Panc1 (cell line): ENCODE data around the gene NFIB. TPM values are rescaled to one million over a fixed set of nuclear protein-coding genes. Genes with fewer than 3 reads are reported as not detected.

Experiments used
- ATAC-seq: fragments of 200-7000 bp; cut with Tn5 transposase; 2 replicates; pipeline ENCODE4 v1.9.1; 2020; ENCODE audit warnings: mild to moderate bottlenecking, moderate library complexity
- BruUV-seq: library from RNA; stranded (reverse); fragments of 400-500 nt; replicated peaks from 2 replicates; lab custom pipeline; 2021; lab: Mats Ljungman, UMichigan
- CTCF ChIA-PET: fragments of 300-600 bp; sonication (Branson Sonifier 250); formaldehyde crosslinking; loops from one replicate; lab custom pipeline; 2022; ENCODE audit warnings: antibody characterized with exemption; lab: Charles Lee
- POLR2A ChIA-PET: fragments of 300-600 bp; sonication (Branson Sonifier 250); formaldehyde crosslinking; loops from one replicate; lab custom pipeline; 2022; ENCODE audit warnings: antibody characterized with exemption; lab: Charles Lee
- DNase-seq: peaks from one replicate; pipeline ENCODE4 v3.0.0-alpha.2; 2010; ENCODE audit warnings: low read depth, low spot score
- H3K27ac ChIP-seq: 2 replicates; pipeline ENCODE4 v1.5.1; 2011; ENCODE audit warnings: mild to moderate bottlenecking, low read length, inconsistent platforms
- H3K27me3 ChIP-seq: fragments of 200-500 bp; sonication (Bioruptor generic); 2 replicates; pipeline ENCODE4 v1.6.0; 2014; ENCODE audit warnings: low read length, inconsistent platforms; ENCODE audit not compliant: control insufficient read depth, insufficient read depth
- H3K36me3 ChIP-seq: fragments of 200-500 bp; sonication (Bioruptor generic); 2 replicates; pipeline ENCODE4 v1.5.1; 2014; ENCODE audit warnings: inconsistent platforms, mild to moderate bottlenecking, low read length, moderate library complexity; ENCODE audit not compliant: control insufficient read depth, insufficient read depth
- H3K4me1 ChIP-seq: 2 replicates; pipeline ENCODE4 v1.5.1; 2011; ENCODE audit warnings: inconsistent platforms, mild to moderate bottlenecking, low read length, moderate library complexity; ENCODE audit not compliant: control insufficient read depth, insufficient read depth
- H3K4me3 ChIP-seq, 2 experiments: 2 replicates each; pipeline ENCODE4 v1.5.1; 2011 to 2012; ENCODE audit warnings: low read depth in 2 of 2, low read length in 2 of 2, mild to moderate bottlenecking in 2 of 2, inconsistent platforms in 1 of 2, moderate library complexity in 1 of 2
- H3K9me3 ChIP-seq: fragments of 200-500 bp; sonication (Bioruptor generic); 2 replicates; pipeline ENCODE4 v1.5.1; 2014; ENCODE audit warnings: low read depth, mild to moderate bottlenecking, inconsistent platforms, low read length, moderate library complexity; ENCODE audit not compliant: control insufficient read depth, insufficient read depth
- POLR2AphosphoS5 ChIP-seq: IDR thresholded peaks from 2 replicates; pipeline ENCODE4 v1.6.1; 2012; ENCODE audit warnings: mild to moderate bottlenecking, low read depth, low read length, moderate library complexity
- SIN3A ChIP-seq: IDR thresholded peaks from 2 replicates; pipeline ENCODE4 v1.6.1; 2012; ENCODE audit warnings: low read depth, mild to moderate bottlenecking, low read length, moderate library complexity, borderline replicate concordance; ENCODE audit not compliant: insufficient read depth
- TCF7L2 ChIP-seq: IDR thresholded peaks from 2 replicates; pipeline ENCODE4 v1.6.1; 2011; ENCODE audit warnings: mild to moderate bottlenecking, low read depth, low read length, inconsistent platforms
- in situ Hi-C: cut with HindIII; loops from 2 replicates; pipeline ENCODE4 v1.10.0; 2016; ENCODE audit warnings: low sequenced_read_pairs, low pct_unique_long_range_greater_than_20kb
- intact Hi-C: fragments of 100-400 bp; cut with micrococcal nuclease; formaldehyde crosslinking; loops from one replicate; pipeline ENCODE4 v1.10.0; 2022; ENCODE audit not compliant: unreplicated experiment
- total RNA-seq: library from RNA; stranded (reverse); gene quantifications from one replicate; pipeline ENCODE4 v1.2.1, GENCODE V29; 2021; ENCODE audit not compliant: unreplicated experiment
- TF ChIP-seq, protein P1 (sequence below), 2 experiments: IDR thresholded peaks; 2 replicates each; pipeline ENCODE4 v1.6.1; 2011 to 2012; ENCODE audit warnings: low read depth in 2 of 2, control low read depth in 1 of 2, low read length in 1 of 2, mild to moderate bottlenecking in 1 of 2, moderate library complexity in 1 of 2; ENCODE audit not compliant: insufficient read depth in 1 of 2
- TF ChIP-seq, protein P2 (sequence below): fragments of 450-650 bp; IDR thresholded peaks from 2 replicates; pipeline ENCODE4 v1.5.1; 2017; ENCODE audit warnings: mild to moderate bottlenecking

NFIB gene
- total RNA-seq, 1 experiment from 2014 or later = 26.7 TPM

DNA sequence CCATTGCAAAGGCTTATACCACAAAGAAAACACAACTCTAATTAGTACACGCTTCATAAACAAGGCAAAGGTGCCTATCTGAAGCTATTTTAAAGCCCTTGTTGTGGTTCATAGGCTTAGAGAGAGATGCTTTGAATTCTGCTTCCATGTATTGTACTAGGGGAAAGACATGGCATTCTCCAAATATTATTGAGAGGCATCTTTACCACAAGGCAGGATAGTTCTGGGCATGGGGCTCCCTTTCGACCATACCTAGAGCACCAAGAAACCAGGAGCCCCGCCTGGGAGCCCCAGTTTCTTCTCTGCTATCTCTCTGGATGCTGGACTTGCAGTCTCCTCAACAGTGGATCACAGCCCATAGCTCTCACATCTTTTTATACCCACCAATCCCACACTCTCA lies 93.7 kb downstream of the NFIB start:
- in situ Hi-C loops = no loop called here

DNA sequence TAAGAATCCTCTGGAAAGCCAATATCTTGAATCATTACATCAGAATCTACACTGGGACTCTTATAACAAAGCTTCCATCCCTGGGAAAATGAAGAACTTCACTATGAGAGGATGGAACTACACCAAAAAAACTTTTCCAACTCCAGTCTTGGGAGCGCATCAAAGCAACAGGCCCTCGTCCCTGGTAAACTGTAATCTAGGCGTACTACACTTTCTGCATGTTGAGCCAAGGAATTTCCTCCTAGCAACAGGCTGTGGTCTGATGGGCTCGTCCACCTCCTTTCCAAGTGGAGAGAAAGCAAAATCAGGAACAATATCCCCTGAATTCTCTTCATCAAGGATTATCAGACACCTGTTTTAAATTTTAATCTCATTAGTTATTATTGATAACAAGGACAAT lies 94.1 kb downstream of the NFIB start:
- no TSS peak for BruUV-seq
- intact Hi-C loops = no loop called here
- CTCF ChIA-PET = no interaction called here
- in situ Hi-C loops = no loop called here
- H3K36me3 ChIP-seq = no peaks in the 10 kb centered on the region
- no peaks in the 10 kb centered on the region for H3K27me3 ChIP-seq
- no peaks in the 10 kb centered on the region for H3K9me3 ChIP-seq
- TF ChIP-seq, protein P1, sequence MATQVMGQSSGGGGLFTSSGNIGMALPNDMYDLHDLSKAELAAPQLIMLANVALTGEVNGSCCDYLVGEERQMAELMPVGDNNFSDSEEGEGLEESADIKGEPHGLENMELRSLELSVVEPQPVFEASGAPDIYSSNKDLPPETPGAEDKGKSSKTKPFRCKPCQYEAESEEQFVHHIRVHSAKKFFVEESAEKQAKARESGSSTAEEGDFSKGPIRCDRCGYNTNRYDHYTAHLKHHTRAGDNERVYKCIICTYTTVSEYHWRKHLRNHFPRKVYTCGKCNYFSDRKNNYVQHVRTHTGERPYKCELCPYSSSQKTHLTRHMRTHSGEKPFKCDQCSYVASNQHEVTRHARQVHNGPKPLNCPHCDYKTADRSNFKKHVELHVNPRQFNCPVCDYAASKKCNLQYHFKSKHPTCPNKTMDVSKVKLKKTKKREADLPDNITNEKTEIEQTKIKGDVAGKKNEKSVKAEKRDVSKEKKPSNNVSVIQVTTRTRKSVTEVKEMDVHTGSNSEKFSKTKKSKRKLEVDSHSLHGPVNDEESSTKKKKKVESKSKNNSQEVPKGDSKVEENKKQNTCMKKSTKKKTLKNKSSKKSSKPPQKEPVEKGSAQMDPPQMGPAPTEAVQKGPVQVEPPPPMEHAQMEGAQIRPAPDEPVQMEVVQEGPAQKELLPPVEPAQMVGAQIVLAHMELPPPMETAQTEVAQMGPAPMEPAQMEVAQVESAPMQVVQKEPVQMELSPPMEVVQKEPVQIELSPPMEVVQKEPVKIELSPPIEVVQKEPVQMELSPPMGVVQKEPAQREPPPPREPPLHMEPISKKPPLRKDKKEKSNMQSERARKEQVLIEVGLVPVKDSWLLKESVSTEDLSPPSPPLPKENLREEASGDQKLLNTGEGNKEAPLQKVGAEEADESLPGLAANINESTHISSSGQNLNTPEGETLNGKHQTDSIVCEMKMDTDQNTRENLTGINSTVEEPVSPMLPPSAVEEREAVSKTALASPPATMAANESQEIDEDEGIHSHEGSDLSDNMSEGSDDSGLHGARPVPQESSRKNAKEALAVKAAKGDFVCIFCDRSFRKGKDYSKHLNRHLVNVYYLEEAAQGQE (IDR thresholded peaks at IDR 0.05; ENCODE audit: insufficient read depth in 1 of 2, low read depth in 2 of 2, low read length in 1 of 2) = no peak
- TF ChIP-seq TCF7L2 = no peak
- no peak for TF ChIP-seq POLR2AphosphoS5
- TF ChIP-seq, protein P2, sequence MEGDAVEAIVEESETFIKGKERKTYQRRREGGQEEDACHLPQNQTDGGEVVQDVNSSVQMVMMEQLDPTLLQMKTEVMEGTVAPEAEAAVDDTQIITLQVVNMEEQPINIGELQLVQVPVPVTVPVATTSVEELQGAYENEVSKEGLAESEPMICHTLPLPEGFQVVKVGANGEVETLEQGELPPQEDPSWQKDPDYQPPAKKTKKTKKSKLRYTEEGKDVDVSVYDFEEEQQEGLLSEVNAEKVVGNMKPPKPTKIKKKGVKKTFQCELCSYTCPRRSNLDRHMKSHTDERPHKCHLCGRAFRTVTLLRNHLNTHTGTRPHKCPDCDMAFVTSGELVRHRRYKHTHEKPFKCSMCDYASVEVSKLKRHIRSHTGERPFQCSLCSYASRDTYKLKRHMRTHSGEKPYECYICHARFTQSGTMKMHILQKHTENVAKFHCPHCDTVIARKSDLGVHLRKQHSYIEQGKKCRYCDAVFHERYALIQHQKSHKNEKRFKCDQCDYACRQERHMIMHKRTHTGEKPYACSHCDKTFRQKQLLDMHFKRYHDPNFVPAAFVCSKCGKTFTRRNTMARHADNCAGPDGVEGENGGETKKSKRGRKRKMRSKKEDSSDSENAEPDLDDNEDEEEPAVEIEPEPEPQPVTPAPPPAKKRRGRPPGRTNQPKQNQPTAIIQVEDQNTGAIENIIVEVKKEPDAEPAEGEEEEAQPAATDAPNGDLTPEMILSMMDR = no peak
- TF ChIP-seq SIN3A = no peak
- H3K27ac ChIP-seq = peak overlapping the region; percentile 71
- ATAC-seq (no peak), DNase-seq (no peak)
- H3K4me1 ChIP-seq = peaks cover 32% of the 10 kb centered on the region
- H3K4me3 ChIP-seq = no peak overlapping the region
- POLR2A ChIA-PET = interaction anchor here (0.6 kb wide), 1 partner anchor 12 kb away, joined by 4 read pairs; no protein-coding TSS in a partner anchor

More for the DNA sequence above, 93.7 kb downstream of the NFIB start:
- peak overlapping the region; percentile 71 for H3K27ac ChIP-seq
- no peak for DNase-seq
- no peak overlapping the region for H3K4me3 ChIP-seq
- no peaks in the 10 kb centered on the region for H3K9me3 ChIP-seq
- ATAC-seq = no peak
- no peaks in the 10 kb centered on the region for H3K27me3 ChIP-seq
- TF ChIP-seq, protein P2 = no peak
- TF ChIP-seq POLR2AphosphoS5 (no peak), SIN3A (no peak), TCF7L2 (no peak)
- TF ChIP-seq, protein P1 (IDR thresholded peaks at IDR 0.05; ENCODE audit: insufficient read depth in 1 of 2, low read depth in 2 of 2, low read length in 1 of 2) = no peak
- no peaks in the 10 kb centered on the region for H3K36me3 ChIP-seq
- CTCF ChIA-PET = no interaction called here
- peaks cover 32% of the 10 kb centered on the region for H3K4me1 ChIP-seq
- BruUV-seq = no TSS peak
- intact Hi-C loops = no loop called here
- POLR2A ChIA-PET = interaction anchor here (0.6 kb wide), 1 partner anchor 12 kb away, joined by 4 read pairs; no protein-coding TSS in a partner anchor
